Glomerular visceral epithelial cell (primary cell): Measurements from ENCODE around the gene TBX20.
"Not testable (repeated sequence)": the region's sequence is repeated elsewhere in the genome, so short reads cannot be mapped to it uniquely, and the experiment has no call there.

Experiments
- DNase-seq: peaks from one replicate; pipeline ENCODE4 v3.0.0-alpha.2; 2016; ENCODE audit errors: extremely low spot score

TBX20 gene

GRCh38 chr7:35220176-35220575 lies 33.7 kb downstream of the TBX20 start:
- DNase-seq = not testable (repeated sequence)

- not testable (repeated sequence) for DNase-seq
Observed at GRCh38 chr7:35216033-35216432, 37.9 kb downstream of the TBX20 start.

GRCh38 chr7:35215063-35215462 lies 38.8 kb downstream of the TBX20 start:
- DNase-seq = not testable (repeated sequence)

DNA sequence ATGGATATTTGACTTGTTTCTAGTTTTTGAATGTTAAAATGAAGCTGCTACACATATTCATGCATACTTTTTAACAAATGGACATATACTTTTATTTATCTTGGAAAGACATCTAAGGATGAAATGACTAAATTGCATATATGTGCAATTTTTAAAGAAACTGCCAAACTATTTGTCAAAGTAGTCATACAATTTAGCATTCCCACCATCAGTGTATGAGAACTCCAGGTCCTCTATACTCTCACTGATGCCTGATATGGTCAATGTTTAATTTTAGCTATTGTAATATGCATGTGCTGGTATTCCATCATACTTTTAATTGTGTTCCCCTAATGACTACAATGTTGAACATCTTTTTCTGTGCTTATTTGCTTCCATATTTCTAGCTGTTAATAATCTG lies 47.0 kb downstream of the TBX20 start:
- not testable (repeated sequence) for DNase-seq

GRCh38 chr7:35204850-35205249 lies 49.0 kb downstream of the TBX20 start:
- not testable (repeated sequence) for DNase-seq

DNA sequence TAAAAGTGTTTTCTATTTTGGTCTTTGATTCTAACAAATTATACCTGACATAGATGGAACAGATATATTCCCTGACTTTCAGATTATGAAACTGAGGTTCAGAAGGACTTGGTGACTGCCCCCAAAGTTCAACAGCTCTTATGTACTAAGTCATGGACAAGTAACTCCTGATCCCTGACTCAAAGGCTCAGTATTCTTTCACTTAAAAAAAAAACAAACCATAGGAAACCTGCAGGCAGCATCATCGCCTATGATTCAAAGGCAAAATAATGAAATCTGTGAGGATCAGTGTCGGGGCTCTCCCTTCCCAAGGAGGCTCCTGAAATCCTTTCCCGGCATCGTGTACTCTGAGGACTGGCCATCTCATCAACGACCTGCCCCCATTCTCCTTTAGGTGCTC lies 49.9 kb downstream of the TBX20 start:
- DNase-seq = peak; percentile 21

DNA sequence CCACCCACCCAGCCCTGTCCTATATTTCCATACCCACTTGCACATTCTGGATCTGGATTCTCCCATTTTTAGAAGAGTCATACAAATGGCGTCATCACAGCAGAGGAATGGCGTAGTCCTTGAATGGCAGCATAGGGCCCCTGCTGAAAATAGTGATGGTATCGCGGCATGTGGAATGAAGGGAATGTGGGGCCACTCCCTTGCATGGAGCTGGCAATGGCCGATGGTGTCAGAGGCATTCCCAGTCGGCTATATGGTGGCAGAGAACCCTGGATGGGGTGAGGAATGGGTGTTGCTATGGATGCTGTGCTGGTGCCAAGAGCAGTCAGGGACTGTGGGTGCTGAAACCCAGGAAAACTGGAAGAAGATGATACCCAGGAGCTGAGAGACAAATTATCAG lies 51.5 kb downstream of the TBX20 start:
- not testable (repeated sequence) for DNase-seq

GRCh38 chr7:35200170-35200569 lies 53.7 kb downstream of the TBX20 start:
- DNase-seq = peak; percentile 8

DNA sequence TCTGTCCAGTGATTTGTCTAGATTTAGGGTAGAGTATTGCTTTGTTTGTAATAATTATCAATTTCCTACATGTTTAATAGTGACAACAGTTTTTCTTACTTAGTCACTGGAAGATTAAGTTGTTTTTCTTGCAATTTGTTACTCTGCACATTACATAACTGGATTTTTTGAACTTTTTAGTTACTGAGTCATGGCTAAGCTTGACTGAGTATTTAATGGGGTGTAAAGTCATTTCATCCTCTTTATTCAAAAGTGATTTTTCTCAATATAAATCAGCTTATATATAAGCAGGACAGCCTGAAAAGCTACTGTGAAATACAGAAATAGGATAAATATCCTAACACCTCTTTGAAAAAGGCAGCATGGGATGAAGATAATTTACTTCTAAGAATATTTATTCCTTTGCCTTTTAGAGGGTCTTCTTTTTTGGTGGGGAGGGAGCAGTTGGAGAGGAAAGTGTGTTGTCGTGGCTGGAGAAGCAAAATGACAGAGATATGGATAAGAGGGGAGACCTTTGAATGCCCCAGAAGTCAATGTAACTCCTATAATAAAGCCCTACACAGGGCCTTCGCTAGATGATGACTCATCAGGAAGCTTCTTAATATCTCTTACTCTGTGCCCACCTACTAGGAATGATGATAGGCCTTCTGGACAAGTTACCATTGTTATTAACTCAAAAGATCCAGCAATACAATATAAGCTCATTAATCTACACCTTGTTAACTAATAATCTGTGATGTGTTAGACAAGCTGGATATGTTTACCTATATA lies 55.3 kb downstream of the TBX20 start:
- DNase-seq = peak; percentile 56

GRCh38 chr7:35191571-35191970 lies 62.3 kb downstream of the TBX20 start:
- DNase-seq = not testable (repeated sequence)

GRCh38 chr7:35190146-35190773 lies 63.6 kb downstream of the TBX20 start:
- not testable (repeated sequence) for DNase-seq

DNA sequence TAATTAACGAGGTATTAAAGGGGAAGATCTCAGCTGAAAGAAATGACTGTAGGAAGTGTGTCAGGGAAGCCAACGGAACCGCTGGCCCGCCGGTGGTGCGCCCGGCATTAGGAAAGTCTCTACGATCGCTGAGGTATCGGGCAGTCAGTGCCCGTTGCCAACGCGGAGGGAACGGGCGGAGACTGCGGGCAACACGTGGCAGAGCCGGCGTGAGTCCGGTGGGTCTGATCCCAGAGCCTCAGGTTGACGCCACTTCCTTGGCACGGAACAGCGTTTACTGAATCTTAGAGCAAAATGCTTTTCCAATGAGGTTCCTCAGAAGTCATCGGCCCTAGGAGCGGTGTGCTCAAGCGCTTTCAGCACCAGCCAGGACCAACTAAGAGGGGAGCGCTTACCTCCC lies 67.1 kb downstream of the TBX20 start:
- peak; percentile 72 for DNase-seq

- peak; percentile 82 for DNase-seq
Observed at GRCh38 chr7:35185908-35186731, 67.8 kb downstream of the TBX20 start.

DNA sequence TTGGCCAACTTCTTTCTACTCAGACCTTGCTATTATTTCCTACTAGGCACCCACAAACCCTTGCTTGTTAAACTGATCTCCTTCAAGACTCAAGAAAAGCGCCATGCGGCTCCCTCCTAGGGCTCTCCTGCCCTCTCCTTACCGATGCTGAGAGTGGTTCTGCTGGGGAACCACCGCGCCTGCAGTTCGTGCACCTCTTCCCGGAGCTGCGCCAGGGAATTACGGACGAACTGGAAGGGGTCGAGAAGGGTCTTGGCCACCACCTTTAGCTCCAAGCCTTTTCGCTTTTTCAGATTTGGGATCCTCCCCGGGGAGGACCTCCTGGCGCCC lies 68.4 kb downstream of the TBX20 start:
- not testable (repeated sequence) for DNase-seq

DNA sequence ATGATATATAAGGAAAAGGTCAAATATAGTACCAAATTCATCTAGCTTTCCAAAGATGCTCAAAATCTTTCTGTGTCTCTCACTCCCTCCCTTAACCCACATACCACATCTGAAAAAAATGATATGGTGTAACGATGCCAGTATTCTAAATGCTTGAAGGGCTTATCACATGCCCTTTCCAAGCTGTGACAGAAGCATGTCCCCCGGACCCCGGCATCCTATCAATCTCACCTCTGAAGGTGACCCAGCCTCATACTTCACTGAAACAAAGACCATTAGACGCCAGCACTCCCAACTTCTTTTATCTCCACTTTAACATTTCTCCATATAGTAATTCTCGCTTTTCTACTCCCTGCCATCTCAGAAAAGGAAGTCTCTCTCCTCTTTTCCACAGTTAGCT lies 68.9 kb downstream of the TBX20 start:
- DNase-seq = not testable (repeated sequence)

- DNase-seq = peak; percentile 15
Observed at GRCh38 chr7:35183873-35184503, 69.9 kb downstream of the TBX20 start.

DNA sequence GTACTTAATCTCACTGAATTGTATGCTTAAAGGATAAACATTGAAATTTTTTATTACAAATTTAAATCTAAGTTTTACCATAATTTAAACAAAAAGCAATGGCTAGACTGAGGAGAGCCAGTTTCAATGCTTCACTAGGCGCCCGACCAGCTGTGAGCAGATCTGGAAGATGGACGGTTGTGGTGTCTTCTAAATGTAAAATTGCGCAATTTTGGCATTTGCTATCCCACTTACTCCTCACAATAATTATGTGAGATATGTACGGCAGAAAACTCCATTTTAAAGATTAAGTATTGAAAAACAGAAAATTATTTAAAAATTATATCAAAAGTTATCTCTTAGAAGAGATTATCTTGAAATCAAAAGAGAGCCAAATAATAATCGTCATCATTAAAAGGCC lies 73.2 kb downstream of the TBX20 start:
- DNase-seq = not testable (repeated sequence)

GRCh38 chr7:35173176-35173575 lies 80.7 kb downstream of the TBX20 start:
- not testable (repeated sequence) for DNase-seq

GRCh38 chr7:35172131-35172530 lies 81.8 kb downstream of the TBX20 start:
- not testable (repeated sequence) for DNase-seq

GRCh38 chr7:35167658-35168057 lies 86.2 kb downstream of the TBX20 start:
- not testable (repeated sequence) for DNase-seq

DNA sequence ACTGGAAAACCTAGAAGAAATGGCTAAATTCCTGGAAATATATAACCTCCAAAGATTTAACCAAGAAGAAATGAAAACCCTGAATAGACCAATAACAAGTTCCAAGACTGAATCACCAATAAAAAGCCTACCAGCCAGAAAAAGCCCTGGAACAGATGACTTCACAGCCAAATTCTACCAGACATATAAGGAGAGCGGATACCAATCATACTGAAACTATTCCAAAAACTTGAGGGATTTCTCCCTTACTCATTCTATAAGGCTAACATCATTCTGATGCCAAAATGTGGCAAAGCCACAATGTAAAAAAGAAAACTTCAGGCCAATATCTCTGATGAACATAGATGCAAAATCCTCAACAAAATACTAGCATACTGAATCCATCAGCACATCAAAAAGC lies 86.7 kb downstream of the TBX20 start:
- not testable (repeated sequence) for DNase-seq
